T-helper 2 cell treated with Interferon-gamma antibody and Interleukin-4, amounts not matched to agents 100 ng/mL and 5 ng/mL, for 36 hours (primary cell): ENCODE data around the gene SPEF2. TPM values are rescaled to one million over a fixed set of nuclear protein-coding genes. Genes with fewer than 3 reads are reported as not detected.

Experiments
- intact Hi-C: fragments of 100-400 bp; cut with micrococcal nuclease; formaldehyde crosslinking; loops from one replicate; pipeline ENCODE4 v1.15.1; 2023
- total RNA-seq: library from RNA; stranded (reverse); gene quantifications from 2 replicates; pipeline ENCODE4 v1.2.3, GENCODE V29; 2022

The SPEF2 gene
- total RNA-seq, 1 donor from 2014 or later = 4.8 TPM

- intact Hi-C loops = loop anchor here (1.0 to 10.0 kb wide), 7 partner anchors 20 to 302 kb away; no protein-coding TSS in a partner anchor
These were observed 159.1 kb downstream of the SPEF2 start for GRCh38 chr5:35776757-35777156.

GRCh38 chr5:35777358-35778087 lies 159.9 kb downstream of the SPEF2 start:
- intact Hi-C loops = loop anchor here (1.0 to 10.0 kb wide), 7 partner anchors 19 to 303 kb away; no protein-coding TSS in a partner anchor

GRCh38 chr5:35778259-35778769 lies 160.7 kb downstream of the SPEF2 start:
- intact Hi-C loops = loop anchor here (5.0 to 10.0 kb wide), 3 partner anchors 126 to 304 kb away; no protein-coding TSS in a partner anchor

- intact Hi-C loops = no loop called here
These were observed 162.6 kb downstream of the SPEF2 start for GRCh38 chr5:35780236-35780635.

GRCh38 chr5:35781181-35781790 lies 163.6 kb downstream of the SPEF2 start:
- intact Hi-C loops = no loop called here

- intact Hi-C loops = no loop called here
These were observed 165.9 kb downstream of the SPEF2 start for GRCh38 chr5:35783551-35783950.

- intact Hi-C loops = no loop called here
These were observed 168.0 kb downstream of the SPEF2 start for GRCh38 chr5:35785601-35786085.

GRCh38 chr5:35788724-35789123 lies 171.1 kb downstream of the SPEF2 start:
- intact Hi-C loops = no loop called here

GRCh38 chr5:35789732-35790456 lies 172.2 kb downstream of the SPEF2 start:
- intact Hi-C loops = no loop called here

GRCh38 chr5:35790457-35790822 lies 172.8 kb downstream of the SPEF2 start:
- intact Hi-C loops = no loop called here

- intact Hi-C loops = no loop called here
These were observed 176.6 kb downstream of the SPEF2 start for GRCh38 chr5:35794328-35794619.

GRCh38 chr5:35794684-35795375 lies 177.2 kb downstream of the SPEF2 start:
- intact Hi-C loops = no loop called here

GRCh38 chr5:35799181-35799580 lies 181.5 kb downstream of the SPEF2 start:
- intact Hi-C loops = no loop called here

- intact Hi-C loops = no loop called here
These were observed 182.1 kb downstream of the SPEF2 start for GRCh38 chr5:35799753-35800152.

- intact Hi-C loops = no loop called here
These were observed 185.6 kb downstream of the SPEF2 start for GRCh38 chr5:35803191-35803651.

GRCh38 chr5:35804201-35804653 lies 186.6 kb downstream of the SPEF2 start:
- intact Hi-C loops = no loop called here

GRCh38 chr5:35804841-35805240 lies 187.2 kb downstream of the SPEF2 start:
- intact Hi-C loops = loop anchor here (5.0 kb wide), 1 partner anchor 1798 kb away; the partner anchor contains the start of gene AMACR

GRCh38 chr5:35810601-35811000 lies 192.9 kb downstream of the SPEF2 start:
- intact Hi-C loops = loop anchor here (2.0 kb wide), 1 partner anchor 92 kb away; no protein-coding TSS in a partner anchor

GRCh38 chr5:35811108-35811741 lies 193.6 kb downstream of the SPEF2 start:
- intact Hi-C loops = loop anchor here (1.0 to 2.0 kb wide), 7 partner anchors 14 to 140 kb away; no protein-coding TSS in a partner anchor

GRCh38 chr5:35813521-35813920 lies 195.9 kb downstream of the SPEF2 start:
- intact Hi-C loops = no loop called here
